Measurements from ENCODE around the gene HLF. TPM values are rescaled to one million over a fixed set of nuclear protein-coding genes. Genes with fewer than 3 reads are reported as not detected.

HLF gene
- total and polyA plus RNA-seq, 2 experiments from 2014 or later: 0.29 to 0.74 TPM

DNA sequence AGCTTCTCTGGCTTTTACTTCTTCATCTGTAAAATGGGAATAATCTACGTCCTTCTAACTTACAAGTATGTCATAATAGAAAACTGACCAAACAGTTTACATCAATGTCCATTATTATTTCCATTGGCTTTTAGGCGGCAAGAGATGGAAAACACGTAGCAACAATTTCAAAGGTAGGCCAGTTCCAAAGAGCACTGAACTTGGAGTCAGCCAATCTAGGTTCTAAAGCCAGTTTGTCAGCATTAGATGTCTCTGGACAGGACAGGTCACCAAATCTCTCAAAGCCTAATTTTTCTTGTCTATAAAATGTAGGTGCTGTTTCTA, 17.6 kb downstream of the HLF start:
- no peak overlapping the region for H3K27ac ChIP-seq
- DNase-seq (ENCODE audit: low read depth in 1 of 2, low spot score in 1 of 2): no peak
- no peaks in the 10 kb centered on the region for H3K27me3 ChIP-seq
- peaks cover 15% of the 10 kb centered on the region for H3K4me1 ChIP-seq (ENCODE audit: low read depth)
- no peaks in the 10 kb centered on the region for H3K9me3 ChIP-seq (ENCODE audit: low read depth)
- H3K36me3 ChIP-seq: no peaks in the 10 kb centered on the region
- no peak overlapping the region for H3K4me3 ChIP-seq
- TF ChIP-seq CTCF (IDR thresholded peaks at IDR 0.05; ENCODE audit: low read depth, low read length): no peak

- Histone ChIP-seq H3K27me3 (no peaks in the 10 kb centered on the region), H3K9me3 (ENCODE audit: low read depth) (no peaks in the 10 kb centered on the region), H3K27ac (no peak overlapping the region), H3K36me3 (no peaks in the 10 kb centered on the region), H3K4me1 (ENCODE audit: low read depth) (peaks cover 11% of the 10 kb centered on the region), H3K4me3 (no peak overlapping the region)
- TF ChIP-seq CTCF (IDR thresholded peaks at IDR 0.05; ENCODE audit: low read depth, low read length): no peak
- no peak for DNase-seq (ENCODE audit: low read depth in 1 of 2, low spot score in 1 of 2)
Observed at GRCh38 chr17:55282741-55283140, 18.0 kb downstream of the HLF start.

GRCh38 chr17:55283256-55283965, 18.7 kb downstream of the HLF start:
- no peak overlapping the region for H3K27ac ChIP-seq
- no peak for DNase-seq (ENCODE audit: low read depth in 1 of 2, low spot score in 1 of 2)
- no peak for TF ChIP-seq CTCF (IDR thresholded peaks at IDR 0.05; ENCODE audit: low read depth, low read length)
- no peaks in the 10 kb centered on the region for H3K9me3 ChIP-seq (ENCODE audit: low read depth)
- H3K4me1 ChIP-seq (ENCODE audit: low read depth): peaks cover 4% of the 10 kb centered on the region
- H3K27me3 ChIP-seq: no peaks in the 10 kb centered on the region
- H3K4me3 ChIP-seq: no peak overlapping the region
- H3K36me3 ChIP-seq: no peaks in the 10 kb centered on the region

DNA sequence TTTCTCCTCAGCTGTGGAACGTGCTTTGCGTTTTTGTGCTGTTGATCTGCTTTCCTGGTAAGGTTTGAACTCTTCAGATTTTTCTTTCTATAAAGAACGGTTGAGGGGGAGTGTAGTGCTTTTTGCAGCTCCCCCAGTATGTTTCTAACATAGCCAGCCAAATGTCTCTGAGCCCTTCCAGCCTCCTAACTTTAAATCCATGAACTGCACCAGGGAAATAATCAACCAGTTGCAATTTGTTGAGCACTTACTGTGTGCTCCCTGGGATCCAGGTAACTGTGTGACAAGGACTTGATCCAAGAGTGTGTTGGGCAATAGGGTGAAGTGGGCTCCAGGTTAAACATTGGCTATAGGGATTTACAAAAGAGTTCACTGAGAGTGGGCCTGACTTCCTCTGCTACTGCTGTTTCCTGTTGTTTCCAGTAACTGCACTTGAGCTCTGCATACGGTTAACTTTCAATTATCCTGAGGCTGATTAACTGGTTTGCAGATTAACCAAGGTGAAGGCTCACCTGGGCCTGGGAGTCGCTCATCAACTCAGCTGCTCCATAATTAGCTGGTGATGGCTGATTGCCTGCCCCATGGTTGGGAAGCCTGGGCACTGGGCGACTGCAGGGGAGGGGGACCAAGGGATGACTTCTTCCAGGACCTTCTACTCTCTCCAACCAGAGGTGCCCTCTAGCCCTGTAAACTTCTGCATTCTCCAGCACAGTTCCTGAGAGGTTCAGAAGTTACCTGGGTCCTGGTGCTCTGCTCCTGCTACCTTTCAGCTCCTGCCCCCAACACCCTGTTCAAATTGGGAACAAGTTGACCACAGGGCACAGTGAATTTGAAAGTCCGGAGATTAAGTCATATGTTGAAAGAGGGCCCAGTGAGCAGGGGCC, 19.5 kb downstream of the HLF start:
- Histone ChIP-seq H3K36me3 (no peaks in the 10 kb centered on the region), H3K27me3 (no peaks in the 10 kb centered on the region), H3K27ac (no peak overlapping the region), H3K9me3 (ENCODE audit: low read depth) (no peaks in the 10 kb centered on the region), H3K4me1 (ENCODE audit: low read depth) (no peaks in the 10 kb centered on the region), H3K4me3 (no peak overlapping the region)
- no peak for TF ChIP-seq CTCF (IDR thresholded peaks at IDR 0.05; ENCODE audit: low read depth, low read length)
- DNase-seq (ENCODE audit: low read depth in 1 of 2, low spot score in 1 of 2): no peak

GRCh38 chr17:55284944-55285339, 20.2 kb downstream of the HLF start:
- Histone ChIP-seq H3K27me3 (no peaks in the 10 kb centered on the region), H3K36me3 (no peaks in the 10 kb centered on the region), H3K4me3 (no peak overlapping the region), H3K27ac (no peak overlapping the region), H3K4me1 (ENCODE audit: low read depth) (no peaks in the 10 kb centered on the region), H3K9me3 (ENCODE audit: low read depth) (no peaks in the 10 kb centered on the region)
- no peak for TF ChIP-seq CTCF (IDR thresholded peaks at IDR 0.05; ENCODE audit: low read depth, low read length)
- no peak for DNase-seq (ENCODE audit: low read depth in 1 of 2, low spot score in 1 of 2)
